WTC11 (cell line): ENCODE data around the gene SHISAL1. TPM values are rescaled to one million over a fixed set of nuclear protein-coding genes. Genes with fewer than 3 reads are reported as not detected.

ENCODE experiments used
- ATAC-seq: fragments of 200-7000 bp; cut with Tn5 transposase; 2 replicates; pipeline ENCODE4 v1.10.0; 2021; ENCODE audit warnings: mild to moderate bottlenecking, moderate library complexity
- CTCF ChIA-PET: fragments of 300-600 bp; sonication (Branson Sonifier 250); formaldehyde crosslinking; loops from one replicate; lab custom pipeline; 2021; ENCODE audit warnings: antibody characterized with exemption; lab: Charles Lee
- POLR2A ChIA-PET: fragments of 350-600 bp; sonication (Branson Sonifier 250); formaldehyde crosslinking; loops from one replicate; lab custom pipeline; 2021; ENCODE audit warnings: antibody characterized with exemption; lab: Charles Lee
- DNase-seq: peaks from one replicate; pipeline ENCODE4 v3.0.0; 2021; ENCODE audit warnings: low spot score
- H3K27ac Mint-ChIP-seq: 2 replicates; pipeline ENCODE4 v1.8.0; 2021; ENCODE audit warnings: mixed read lengths
- H3K27me3 Mint-ChIP-seq: 2 replicates; pipeline ENCODE4 v1.8.0; 2021; ENCODE audit warnings: low read depth, mild to moderate bottlenecking, moderate library complexity, mixed read lengths
- H3K36me3 Mint-ChIP-seq: 2 replicates; pipeline ENCODE4 v1.8.0; 2021; ENCODE audit warnings: mixed read lengths
- H3K4me1 Mint-ChIP-seq: 2 replicates; pipeline ENCODE4 v1.8.0; 2022; ENCODE audit warnings: mixed read lengths
- H3K4me3 Mint-ChIP-seq: 2 replicates; pipeline ENCODE4 v1.8.0; 2021; ENCODE audit warnings: mild to moderate bottlenecking, moderate library complexity, mixed read lengths
- H3K9me3 Mint-ChIP-seq: 2 replicates; pipeline ENCODE4 v1.8.0; 2021; ENCODE audit warnings: mixed read lengths
- AFF4 ChIP-seq: sonication (generic); formaldehyde crosslinking; IDR thresholded peaks from 2 replicates; pipeline ENCODE4 v1.8.1; 2023; ENCODE audit warnings: mild to moderate bottlenecking, missing genetic modification reagents, borderline replicate concordance
- FOXJ3 ChIP-seq: sonication (generic); formaldehyde crosslinking; IDR thresholded peaks from 2 replicates; pipeline ENCODE4 v1.9.0; 2021; ENCODE audit warnings: missing genetic modification reagents, mild to moderate bottlenecking, borderline replicate concordance
- FOXP1 ChIP-seq: sonication (generic); formaldehyde crosslinking; IDR thresholded peaks from 2 replicates; pipeline ENCODE4 v1.8.0; 2022; ENCODE audit warnings: missing genetic modification reagents, mild to moderate bottlenecking, moderate library complexity, borderline replicate concordance
- JAZF1 ChIP-seq: fragments of 250-450 bp; sonication (Bioruptor Pico); IDR thresholded peaks from 2 replicates; pipeline ENCODE4 v1.9.0; 2021; ENCODE audit warnings: moderate library complexity, mild to moderate bottlenecking, inconsistent platforms
- JUN ChIP-seq: sonication (generic); formaldehyde crosslinking; IDR thresholded peaks from 2 replicates; pipeline ENCODE4 v1.8.0; 2023; ENCODE audit warnings: mild to moderate bottlenecking, missing genetic modification reagents
- KAT7 ChIP-seq: sonication (generic); formaldehyde crosslinking; IDR thresholded peaks from 2 replicates; pipeline ENCODE4 v1.8.1; 2023; ENCODE audit warnings: missing genetic modification reagents, mild to moderate bottlenecking, borderline replicate concordance
- MXD4 ChIP-seq: fragments of 250-450 bp; sonication (Bioruptor Pico); IDR thresholded peaks from 2 replicates; pipeline ENCODE4 v1.8.0; 2021; ENCODE audit warnings: mild to moderate bottlenecking, moderate library complexity, borderline replicate concordance
- NR1H2 ChIP-seq: sonication (generic); formaldehyde crosslinking; IDR thresholded peaks from 2 replicates; pipeline ENCODE4 v1.9.0; 2021; ENCODE audit warnings: mild to moderate bottlenecking, moderate library complexity, missing genetic modification reagents
- NR3C1 ChIP-seq: sonication (generic); formaldehyde crosslinking; conservative IDR thresholded peaks from 2 replicates; pipeline ENCODE4 v1.8.1; 2023; ENCODE audit warnings: low read depth, mild to moderate bottlenecking, missing genetic modification reagents
- PRRX2 ChIP-seq: fragments of 250-450 bp; sonication (Bioruptor Pico); IDR thresholded peaks from 2 replicates; pipeline ENCODE4 v1.8.0; 2021; ENCODE audit warnings: mild to moderate bottlenecking
- RELA ChIP-seq: sonication (generic); formaldehyde crosslinking; IDR thresholded peaks from 2 replicates; pipeline ENCODE4 v1.8.1; 2022; ENCODE audit warnings: missing genetic modification reagents, mild to moderate bottlenecking, borderline replicate concordance
- RORB ChIP-seq: fragments of 250-450 bp; sonication (Bioruptor Pico); IDR thresholded peaks from 2 replicates; pipeline ENCODE4 v1.9.0; 2021; ENCODE audit warnings: mild to moderate bottlenecking
- SP1 ChIP-seq: sonication (generic); formaldehyde crosslinking; conservative IDR thresholded peaks from 2 replicates; pipeline ENCODE4 v1.8.1; 2022; ENCODE audit warnings: missing genetic modification reagents
- TP53 ChIP-seq: sonication (generic); formaldehyde crosslinking; IDR thresholded peaks from 2 replicates; pipeline ENCODE4 v1.8.1; 2023; ENCODE audit warnings: mild to moderate bottlenecking, missing genetic modification reagents
- ZBTB21 ChIP-seq: sonication (generic); formaldehyde crosslinking; IDR thresholded peaks from 2 replicates; pipeline ENCODE4 v1.8.1; 2023; ENCODE audit warnings: mild to moderate bottlenecking, missing genetic modification reagents, borderline replicate concordance
- ZNF317 ChIP-seq: sonication (generic); formaldehyde crosslinking; IDR thresholded peaks from 2 replicates; pipeline ENCODE4 v1.8.1; 2023; ENCODE audit warnings: low read depth, mild to moderate bottlenecking, moderate library complexity, missing genetic modification reagents, borderline replicate concordance
- ZNF396 ChIP-seq: fragments of 250-450 bp; sonication (Bioruptor Pico); IDR thresholded peaks from 2 replicates; pipeline ENCODE4 v1.8.0; 2021; ENCODE audit warnings: mild to moderate bottlenecking, moderate library complexity, borderline replicate concordance
- ZNF416 ChIP-seq: fragments of 250-450 bp; sonication (Bioruptor Pico); IDR thresholded peaks from 2 replicates; pipeline ENCODE4 v1.9.0; 2021; ENCODE audit warnings: mild to moderate bottlenecking, inconsistent platforms
- ZNF425 ChIP-seq: fragments of 250-450 bp; sonication (Bioruptor Pico); conservative IDR thresholded peaks from 2 replicates; pipeline ENCODE4 v1.9.0; 2021; ENCODE audit warnings: mild to moderate bottlenecking
- ZNF671 ChIP-seq: fragments of 250-450 bp; sonication (Bioruptor Pico); IDR thresholded peaks from 2 replicates; pipeline ENCODE4 v1.8.0; 2021; ENCODE audit warnings: mild to moderate bottlenecking
- total RNA-seq: library from RNA; stranded (reverse); gene quantifications from 3 replicates; pipeline ENCODE4 v1.2.3, GENCODE V29; 2021

The SHISAL1 gene
- total RNA-seq, 1 experiment from 2014 or later, result 2.7 TPM

GRCh38 chr22:44340271-44341239 lies 27.8 kb upstream of the SHISAL1 start:
- DNase-seq, result no peak
- Mint-ChIP-seq H3K9me3 (no peaks in the 10 kb centered on the region), H3K36me3 (no peaks in the 10 kb centered on the region), H3K27me3 (no peaks in the 10 kb centered on the region), H3K4me1 (peaks cover 9% of the 10 kb centered on the region), H3K27ac (no peak overlapping the region), H3K4me3 (no peak overlapping the region)
- no peak for ATAC-seq
- ChIA-PET CTCF (interaction anchor here (1.4 to 2.5 kb wide), 5 partner anchors 9 to 347 kb away, joined by 3 to 8 read pairs (median 7); no protein-coding TSS in a partner anchor), POLR2A (no interaction called here)
- TF ChIP-seq RORB, result no peak
- TF ChIP-seq SP1 (CRISPR knock-in tag), result no peak
- no peak for TF ChIP-seq ZBTB21
- no peak for TF ChIP-seq ZNF671 (CRISPR knock-in tag)
- TF ChIP-seq ZNF425 (CRISPR knock-in tag), result no peak
- TF ChIP-seq ZNF317 (CRISPR knock-in tag), result no peak
- no peak for TF ChIP-seq TP53 (CRISPR knock-in tag)
- TF ChIP-seq ZNF416 (CRISPR knock-in tag), result no peak
- no peak for TF ChIP-seq JAZF1
- TF ChIP-seq KAT7 (CRISPR knock-in tag), result no peak
- no peak for TF ChIP-seq NR1H2 (CRISPR knock-in tag)
- no peak for TF ChIP-seq MXD4
- TF ChIP-seq JUN (CRISPR knock-in tag), result no peak
- TF ChIP-seq NR3C1 (CRISPR knock-in tag), result no peak

- Mint-ChIP-seq H3K4me1 (peaks cover 9% of the 10 kb centered on the region), H3K9me3 (no peaks in the 10 kb centered on the region), H3K27me3 (no peaks in the 10 kb centered on the region), H3K4me3 (no peak overlapping the region), H3K36me3 (no peaks in the 10 kb centered on the region), H3K27ac (no peak overlapping the region)
- DNase-seq, result no peak
- CTCF ChIA-PET, result interaction anchor here (1.6 kb wide), 1 partner anchor 19 kb away, joined by 6 read pairs; no protein-coding TSS in a partner anchor
- no peak for ATAC-seq
- TF ChIP-seq ZNF396 (CRISPR knock-in tag) (no peak), FOXJ3 (CRISPR knock-in tag) (no peak), ZNF425 (CRISPR knock-in tag) (no peak), AFF4 (no peak), RELA (CRISPR knock-in tag) (no peak), PRRX2 (CRISPR knock-in tag) (no peak), FOXP1 (CRISPR knock-in tag) (no peak)
- POLR2A ChIA-PET, result no interaction called here
Observed at GRCh38 chr22:44338906-44339305, 26.2 kb upstream of the SHISAL1 start.
